Left lung (tissue), 10 donors: Measurements from ENCODE around the gene FEM1B. TPM values are rescaled to one million over a fixed set of nuclear protein-coding genes. Genes with fewer than 3 reads are reported as not detected.

Experiments used
- ATAC-seq: fragments of 200-7000 bp; cut with Tn5 transposase; one replicate; pipeline ENCODE4 v1.9.1; 2020; ENCODE audit warnings: moderate library complexity
- DNase-seq, 4 donors: peaks; one replicate each; pipeline ENCODE4 v3.0.0-alpha.2; 2013 to 2020
- H3K27ac ChIP-seq, 2 donors: fragments of 200-600 bp; sonication (generic) in 1 of 2; one replicate each; pipeline versions ENCODE4 v1.5.0 to v1.8.0; 2020 to 2021
- H3K27me3 ChIP-seq, 2 donors: fragments of 200-600 bp; sonication (generic) in 1 of 2; one replicate each; pipeline versions ENCODE4 v1.5.0 to v1.8.0; 2020 to 2021
- H3K36me3 ChIP-seq, 2 donors: fragments of 200-600 bp; sonication (generic) in 1 of 2; one replicate each; pipeline versions ENCODE4 v1.5.0 to v1.8.0; 2020 to 2021
- H3K4me1 ChIP-seq, 2 donors: fragments of 200-600 bp; one replicate each; pipeline ENCODE4 v1.8.0; 2021
- H3K4me3 ChIP-seq, 2 donors: fragments of 200-600 bp; sonication (generic) in 1 of 2; one replicate each; pipeline versions ENCODE4 v1.5.0 to v1.8.0; 2020 to 2021; ENCODE audit warnings: mild to moderate bottlenecking in 1 of 2
- H3K9me3 ChIP-seq, 2 donors: fragments of 200-600 bp; sonication (generic) in 1 of 2; one replicate each; pipeline versions ENCODE4 v1.5.0 to v1.8.0; 2020 to 2021
- CTCF ChIP-seq, 2 donors: fragments of 200-600 bp; sonication (generic) in 1 of 2; IDR thresholded peaks; one replicate each; pipeline versions ENCODE4 v1.5.0 to v1.8.0; 2021; ENCODE audit warnings: antibody characterized with exemption in 2 of 2
- intact Hi-C, 2 donors: fragments of 100-400 bp; cut with DNase I; formaldehyde crosslinking; loops; one replicate each; pipeline versions ENCODE4 v1.11.2 to v1.14.2; 2022
- polyA plus RNA-seq, 6 donors: library from polyadenylated mRNA; unstranded; fragments of 120-200 nt; gene quantifications; one replicate each; pipeline ENCODE4 v1.2.1, GENCODE V29; 2013; ENCODE audit not compliant: insufficient read length in 6 of 6
- total RNA-seq, 2 donors: library from RNA; stranded (reverse); fragmentation: NEBNext Ultra II Directional; extraction: Animal tissue kit (Norgen Biotek cat#: 25700); gene quantifications; one replicate each; pipeline ENCODE4 v1.2.1, GENCODE V29; 2021
- donor health status: DM: no; HTN: yes; CAD: no.
- donor health status: DM: no; HTN: no; CAD: no.

The FEM1B gene
- total and polyA plus RNA-seq, 8 donors: 44.1 to 57.2 (median 50.4) TPM

GRCh38 chr15:68277131-68277602 lies 378 bp upstream of the FEM1B start:
- no peak for TF ChIP-seq CTCF (IDR thresholded peaks at IDR 0.05)

GRCh38 chr15:68278345-68278594 lies 725 bp downstream of the FEM1B start:
- no peak for TF ChIP-seq CTCF (IDR thresholded peaks at IDR 0.05)
- DNase-seq: no peak
- Histone ChIP-seq H3K9me3 (no peaks in the 10 kb centered on the region), H3K4me3 (peak overlapping the region; percentile 66 to 79), H3K27ac (peak overlapping the region; percentile 95 to 97), H3K4me1 (peaks cover 19 to 55% of the 10 kb centered on the region in 2 donors), H3K27me3 (no peaks in the 10 kb centered on the region), H3K36me3 (no peaks in the 10 kb centered on the region)
- no peak for ATAC-seq
- intact Hi-C loops: no loop called here

More at GRCh38 chr15:68277131-68277602, 378 bp upstream of the FEM1B start:
- peak overlapping the region; percentile 66 to 79 for H3K4me3 ChIP-seq
- peak in 2 of 4 donors; percentile 42 to 69 for DNase-seq
- intact Hi-C loops: no loop called here
- no peaks in the 10 kb centered on the region for H3K27me3 ChIP-seq
- peak; percentile 10 for ATAC-seq
- H3K9me3 ChIP-seq: no peaks in the 10 kb centered on the region
- peaks cover 19 to 44% of the 10 kb centered on the region in 2 donors for H3K4me1 ChIP-seq
- H3K27ac ChIP-seq: peak overlapping the region; percentile 95 to 97
- no peaks in the 10 kb centered on the region for H3K36me3 ChIP-seq

- TF ChIP-seq CTCF (IDR thresholded peaks at IDR 0.05): no peak
- H3K9me3 ChIP-seq: no peaks in the 10 kb centered on the region
- H3K27me3 ChIP-seq: no peaks in the 10 kb centered on the region
- peaks cover 19 to 59% of the 10 kb centered on the region in 2 donors for H3K4me1 ChIP-seq
- ATAC-seq (peak; percentile 0), DNase-seq (no peak)
- intact Hi-C loops: no loop called here
- peak overlapping the region; percentile 95 to 97 for H3K27ac ChIP-seq
- peaks cover 0 to under 1% of the 10 kb centered on the region in 2 donors for H3K36me3 ChIP-seq
- H3K4me3 ChIP-seq: peak overlapping the region; percentile 66 to 79
These were observed 1.3 kb downstream of the FEM1B start for GRCh38 chr15:68278595-68279405.

- no peaks in the 10 kb centered on the region for H3K9me3 ChIP-seq
- no peak for TF ChIP-seq CTCF (IDR thresholded peaks at IDR 0.05)
- H3K27me3 ChIP-seq: no peaks in the 10 kb centered on the region
- no peak for ATAC-seq
- peaks cover 0 to 12% of the 10 kb centered on the region in 2 donors for H3K36me3 ChIP-seq
- H3K27ac ChIP-seq: peak overlapping the region; percentile 95 to 97
- H3K4me3 ChIP-seq: peak overlapping the region; percentile 8 to 79
- no peak for DNase-seq
- peaks cover 23 to 66% of the 10 kb centered on the region in 2 donors for H3K4me1 ChIP-seq
- intact Hi-C loops: no loop called here
These were observed 2.5 kb downstream of the FEM1B start for GRCh38 chr15:68279779-68280753.

- H3K4me1 ChIP-seq: peaks cover 30 to 76% of the 10 kb centered on the region in 2 donors
- ATAC-seq (no peak), DNase-seq (no peak)
- H3K27ac ChIP-seq: peak overlapping the region; percentile 28 to 59
- no peaks in the 10 kb centered on the region for H3K9me3 ChIP-seq
- no peaks in the 10 kb centered on the region for H3K27me3 ChIP-seq
- TF ChIP-seq CTCF (IDR thresholded peaks at IDR 0.05): no peak
- H3K4me3 ChIP-seq: peak overlapping the region in 1 of 2 donors; percentile 79
- H3K36me3 ChIP-seq: peaks cover 0 to 12% of the 10 kb centered on the region in 2 donors
- intact Hi-C loops: no loop called here
These were observed 3.5 kb downstream of the FEM1B start for GRCh38 chr15:68281008-68281407.
